Measurements from ENCODE around the gene INAFM1.

INAFM1 gene

GRCh38 chr19:47309038-47309437 is 34.4 kb downstream of the INAFM1 start:
- no peak for DNase-seq (ENCODE audit: low read depth in 2 of 3, low spot score in 2 of 3)

GRCh38 chr19:47309608-47310007 is 34.9 kb downstream of the INAFM1 start, which contains the start of gene C5AR1:
C5AR1 (plus strand) TSS chr19:47309861; CDS start chr19:47309896, 35 bp downstream.
- DNase-seq (ENCODE audit: low read depth in 2 of 3, low spot score in 2 of 3) = no peak

- no peak for DNase-seq (ENCODE audit: low read depth in 2 of 3, low spot score in 2 of 3)
Observed at GRCh38 chr19:47310323-47310722, 35.6 kb downstream of the INAFM1 start.

- DNase-seq (ENCODE audit: low read depth in 2 of 3, low spot score in 2 of 3) = no peak
Observed at GRCh38 chr19:47310819-47311218, 36.1 kb downstream of the INAFM1 start.

- DNase-seq (ENCODE audit: low read depth in 2 of 3, low spot score in 2 of 3) = no peak
Observed at GRCh38 chr19:47312366-47313006, 37.8 kb downstream of the INAFM1 start.

GRCh38 chr19:47313754-47314295 is 39.1 kb downstream of the INAFM1 start:
- no peak for DNase-seq (ENCODE audit: low read depth in 2 of 3, low spot score in 2 of 3)

- DNase-seq (ENCODE audit: low read depth in 2 of 3, low spot score in 2 of 3) = no peak
Observed at GRCh38 chr19:47315125-47315821, 40.6 kb downstream of the INAFM1 start.

- DNase-seq (ENCODE audit: low read depth in 2 of 3, low spot score in 2 of 3) = no peak
Observed at GRCh38 chr19:47316513-47316912, 41.8 kb downstream of the INAFM1 start.

- DNase-seq (ENCODE audit: low read depth in 2 of 3, low spot score in 2 of 3) = no peak
Observed at GRCh38 chr19:47319923-47320871, 45.5 kb downstream of the INAFM1 start.

GRCh38 chr19:47321630-47322029 is 46.9 kb downstream of the INAFM1 start:
- DNase-seq (ENCODE audit: low read depth in 2 of 3, low spot score in 2 of 3) = no peak

- DNase-seq (ENCODE audit: low read depth in 2 of 3, low spot score in 2 of 3) = no peak
Observed at GRCh38 chr19:47322058-47322457, 47.4 kb downstream of the INAFM1 start.

- DNase-seq (ENCODE audit: low read depth in 2 of 3, low spot score in 2 of 3) = no peak
Observed at GRCh38 chr19:47323409-47323808, 48.7 kb downstream of the INAFM1 start.

GRCh38 chr19:47323872-47324271 is 49.2 kb downstream of the INAFM1 start:
- no peak for DNase-seq (ENCODE audit: low read depth in 2 of 3, low spot score in 2 of 3)

GRCh38 chr19:47324502-47324901 is 49.8 kb downstream of the INAFM1 start:
- DNase-seq (ENCODE audit: low read depth in 2 of 3, low spot score in 2 of 3) = no peak

Measured in activated CD8-positive, alpha-beta memory T cell treated with anti-CD3 and anti-CD28 coated beads for 48 hours (primary cell).